Muscle layer of colon (tissue), 2 donors: ENCODE data around the gene CD82.

Experiments used
- H3K27ac ChIP-seq: one replicate; pipeline ENCODE4 v1.7.0; 2013; ENCODE audit warnings: low read depth, mild to moderate bottlenecking, low read length, moderate library complexity
- H3K27me3 ChIP-seq, 2 donors: one replicate each; pipeline ENCODE4 v1.7.0; 2013; ENCODE audit warnings: low read length in 2 of 2, mild to moderate bottlenecking in 2 of 2; ENCODE audit not compliant: insufficient read depth in 2 of 2, control insufficient read depth in 1 of 2
- H3K36me3 ChIP-seq: one replicate; pipeline ENCODE4 v1.7.0; 2013; ENCODE audit warnings: mild to moderate bottlenecking, low read length; ENCODE audit not compliant: insufficient read depth
- H3K4me1 ChIP-seq: one replicate; pipeline ENCODE4 v1.7.0; 2013; ENCODE audit warnings: mild to moderate bottlenecking, low read length; ENCODE audit not compliant: insufficient read depth
- H3K4me3 ChIP-seq, 2 donors: one replicate each; pipeline ENCODE4 v1.7.0; 2013; ENCODE audit warnings: low read length in 2 of 2, low read depth in 1 of 2, mild to moderate bottlenecking in 1 of 2, moderate library complexity in 1 of 2
- H3K9ac ChIP-seq: one replicate; pipeline ENCODE4 v1.7.0; 2013; ENCODE audit warnings: low read length
- H3K9me3 ChIP-seq: one replicate; pipeline ENCODE4 v1.7.0; 2013; ENCODE audit warnings: mild to moderate bottlenecking, low read length
- donor health status: abdominal sarcoma.
- donor health status: Adenocarcinoma of cecum.

CD82 gene

GRCh38 chr11:44572884-44573283 is 7.4 kb downstream of the CD82 start:
- H3K9ac ChIP-seq, result no peak overlapping the region
- no peaks in the 10 kb centered on the region for H3K9me3 ChIP-seq
- no peak overlapping the region for H3K27ac ChIP-seq
- H3K36me3 ChIP-seq, result no peaks in the 10 kb centered on the region
- H3K27me3 ChIP-seq, result no peaks in the 10 kb centered on the region
- peaks cover 13% of the 10 kb centered on the region for H3K4me1 ChIP-seq
- H3K4me3 ChIP-seq, result no peak overlapping the region

DNA sequence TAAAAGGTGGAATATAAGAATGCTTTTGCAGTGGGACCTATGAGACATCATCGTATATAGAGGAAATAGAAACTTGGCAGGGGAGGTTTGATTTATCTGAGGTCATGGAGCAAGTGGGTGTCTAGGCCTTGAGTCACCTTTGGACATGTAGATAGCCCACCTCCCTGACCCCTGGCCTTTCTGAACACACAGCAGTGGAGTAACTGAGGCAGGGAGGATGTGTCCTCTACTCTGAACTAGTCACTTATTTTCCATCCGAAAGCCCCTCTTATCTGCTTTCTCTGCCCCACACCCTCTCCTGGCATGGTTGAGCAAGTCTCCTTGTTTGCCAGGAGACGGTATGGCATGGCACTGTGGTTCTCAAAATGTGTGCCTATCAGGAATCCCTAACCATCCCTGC is 7.9 kb downstream of the CD82 start:
- H3K27ac ChIP-seq, result no peak overlapping the region
- no peaks in the 10 kb centered on the region for H3K36me3 ChIP-seq
- peaks cover 13% of the 10 kb centered on the region for H3K4me1 ChIP-seq
- no peak overlapping the region for H3K4me3 ChIP-seq
- no peak overlapping the region for H3K9ac ChIP-seq
- H3K27me3 ChIP-seq, result no peaks in the 10 kb centered on the region
- H3K9me3 ChIP-seq, result no peaks in the 10 kb centered on the region

DNA sequence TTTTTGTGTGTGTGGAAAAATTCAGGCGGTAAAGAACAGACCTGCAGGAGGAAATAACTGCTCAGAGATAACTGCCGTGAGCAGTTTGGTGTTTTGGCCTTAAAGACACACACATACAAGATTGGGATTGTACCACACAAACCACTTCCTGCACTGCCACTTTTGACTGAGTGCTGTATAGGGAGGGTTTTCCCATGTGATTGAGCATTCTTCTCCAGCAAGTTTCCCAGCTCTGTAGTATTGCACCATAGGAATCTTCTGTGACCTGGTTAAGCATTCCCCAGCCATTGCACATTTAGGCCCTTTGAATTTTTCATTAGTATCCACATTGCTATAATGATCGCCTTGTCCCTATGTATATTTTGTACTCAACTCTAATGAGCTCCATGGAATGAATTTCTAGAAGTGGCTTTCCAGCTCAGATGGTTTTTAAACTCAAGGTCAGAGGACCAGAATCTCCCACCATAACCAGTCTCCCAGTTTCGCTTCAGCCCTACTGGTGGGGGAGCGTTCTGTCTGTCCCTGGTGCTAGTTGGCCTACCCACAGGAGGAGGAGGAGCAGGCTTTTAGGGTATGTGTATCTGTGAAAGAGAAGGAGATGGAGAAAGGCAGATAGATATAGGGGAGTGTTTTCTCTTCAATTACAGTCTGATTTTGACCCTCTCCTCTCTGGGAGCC is 9.3 kb downstream of the CD82 start:
- no peak overlapping the region for H3K4me3 ChIP-seq
- no peak overlapping the region for H3K9ac ChIP-seq
- H3K4me1 ChIP-seq, result peaks cover under 1% of the 10 kb centered on the region
- H3K27ac ChIP-seq, result no peak overlapping the region
- H3K36me3 ChIP-seq, result no peaks in the 10 kb centered on the region
- H3K9me3 ChIP-seq, result no peaks in the 10 kb centered on the region
- H3K27me3 ChIP-seq, result no peaks in the 10 kb centered on the region

DNA sequence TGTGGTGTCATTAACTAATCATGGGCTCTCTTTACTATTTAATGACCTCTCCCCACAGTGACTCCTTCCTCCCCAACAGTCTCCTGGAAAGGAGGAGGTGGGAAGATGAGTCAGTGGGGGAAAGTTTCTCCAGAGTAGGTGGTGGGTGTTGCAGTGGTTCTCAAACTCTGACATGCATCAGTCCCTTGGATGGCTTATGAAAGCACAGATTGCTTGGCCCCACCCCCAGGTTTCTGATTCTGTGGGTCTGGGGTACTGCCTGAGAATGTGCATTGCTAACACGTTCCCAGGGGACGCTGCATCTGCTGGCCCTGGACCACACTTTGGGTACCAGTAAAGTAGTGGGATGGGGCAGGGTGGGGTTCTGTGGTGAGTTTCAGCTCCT is 9.8 kb downstream of the CD82 start:
- no peaks in the 10 kb centered on the region for H3K27me3 ChIP-seq
- H3K9ac ChIP-seq, result no peak overlapping the region
- H3K4me3 ChIP-seq, result no peak overlapping the region
- H3K27ac ChIP-seq, result no peak overlapping the region
- no peaks in the 10 kb centered on the region for H3K36me3 ChIP-seq
- H3K9me3 ChIP-seq, result no peaks in the 10 kb centered on the region
- H3K4me1 ChIP-seq, result no peaks in the 10 kb centered on the region

GRCh38 chr11:44575962-44576361 is 10.5 kb downstream of the CD82 start:
- Histone ChIP-seq H3K9ac (no peak overlapping the region), H3K36me3 (no peaks in the 10 kb centered on the region), H3K27ac (no peak overlapping the region)

GRCh38 chr11:44576656-44577055 is 11.2 kb downstream of the CD82 start:
- Histone ChIP-seq H3K36me3 (no peaks in the 10 kb centered on the region), H3K4me1 (no peaks in the 10 kb centered on the region), H3K9ac (no peak overlapping the region), H3K9me3 (no peaks in the 10 kb centered on the region), H3K4me3 (no peak overlapping the region), H3K27me3 (no peaks in the 10 kb centered on the region), H3K27ac (no peak overlapping the region)

More at GRCh38 chr11:44575962-44576361, 10.5 kb downstream of the CD82 start:
- H3K4me1 ChIP-seq, result no peaks in the 10 kb centered on the region
- no peaks in the 10 kb centered on the region for H3K9me3 ChIP-seq
- H3K4me3 ChIP-seq, result no peak overlapping the region
- no peaks in the 10 kb centered on the region for H3K27me3 ChIP-seq

DNA sequence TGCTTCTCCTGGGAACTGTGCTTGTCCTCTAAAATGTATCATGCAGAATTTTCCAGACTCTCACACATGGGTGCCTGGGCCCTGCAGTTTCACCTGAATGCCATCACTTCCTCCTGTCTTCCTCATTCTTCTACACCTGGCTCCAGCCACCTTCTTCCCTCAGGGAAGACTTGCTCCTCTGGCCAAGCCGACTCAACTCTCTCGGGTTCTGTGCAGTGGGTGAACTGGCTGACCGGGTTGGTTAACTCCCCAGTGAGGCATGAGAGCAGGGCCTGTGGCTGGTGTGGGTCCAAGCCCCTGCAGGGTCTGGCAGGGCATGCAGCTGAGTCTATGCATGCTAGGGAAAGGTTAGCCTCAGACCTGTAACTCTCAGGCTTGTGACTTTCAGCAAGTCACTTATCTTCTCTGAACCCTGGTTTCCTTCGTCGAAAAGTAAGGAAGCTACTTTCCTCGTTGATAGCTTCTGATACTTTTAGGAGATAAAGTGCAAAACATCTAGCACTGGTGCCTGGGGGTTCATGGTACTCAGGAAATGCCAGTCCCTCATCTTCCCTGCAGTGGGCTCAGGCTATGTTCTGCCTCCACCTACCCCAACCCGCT is 11.9 kb downstream of the CD82 start:
- Histone ChIP-seq H3K9ac (no peak overlapping the region), H3K27ac (no peak overlapping the region), H3K27me3 (no peaks in the 10 kb centered on the region), H3K4me1 (no peaks in the 10 kb centered on the region), H3K9me3 (no peaks in the 10 kb centered on the region), H3K4me3 (no peak overlapping the region), H3K36me3 (no peaks in the 10 kb centered on the region)

DNA sequence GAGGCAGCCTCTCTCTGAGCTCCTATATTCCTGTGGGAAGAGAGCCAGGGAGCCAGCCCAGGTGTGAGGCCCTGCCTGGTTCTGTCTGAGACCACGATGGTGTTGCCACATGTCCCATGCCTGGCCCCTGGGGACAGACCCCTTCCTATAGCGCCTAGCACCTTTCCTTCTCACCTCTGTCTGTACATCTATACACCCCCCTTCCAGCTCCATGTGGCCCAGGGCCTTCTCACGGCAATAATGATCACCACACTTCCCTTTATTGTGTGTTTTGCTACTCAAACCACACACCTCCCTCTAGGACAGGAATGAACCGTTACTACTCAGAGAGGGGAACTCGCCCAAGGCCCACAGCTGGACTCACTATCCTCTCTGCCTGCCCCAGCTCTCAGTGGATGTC is 12.8 kb downstream of the CD82 start:
- Histone ChIP-seq H3K4me1 (no peaks in the 10 kb centered on the region), H3K27ac (no peak overlapping the region), H3K27me3 (no peaks in the 10 kb centered on the region), H3K9ac (no peak overlapping the region), H3K9me3 (no peaks in the 10 kb centered on the region), H3K4me3 (no peak overlapping the region), H3K36me3 (no peaks in the 10 kb centered on the region)

GRCh38 chr11:44579302-44579761 is 13.9 kb downstream of the CD82 start:
- no peak overlapping the region for H3K27ac ChIP-seq
- no peaks in the 10 kb centered on the region for H3K36me3 ChIP-seq
- H3K4me1 ChIP-seq, result peaks cover 2% of the 10 kb centered on the region
- H3K27me3 ChIP-seq, result no peaks in the 10 kb centered on the region
- no peaks in the 10 kb centered on the region for H3K9me3 ChIP-seq
- no peak overlapping the region for H3K9ac ChIP-seq
- H3K4me3 ChIP-seq, result no peak overlapping the region

- Histone ChIP-seq H3K9me3 (no peaks in the 10 kb centered on the region), H3K27ac (no peak overlapping the region), H3K36me3 (no peaks in the 10 kb centered on the region), H3K4me3 (no peak overlapping the region), H3K9ac (no peak overlapping the region), H3K4me1 (peaks cover 15% of the 10 kb centered on the region), H3K27me3 (no peaks in the 10 kb centered on the region)
Measured at GRCh38 chr11:44580701-44581100, 15.2 kb downstream of the CD82 start.

GRCh38 chr11:44581246-44581645 is 15.8 kb downstream of the CD82 start:
- Histone ChIP-seq H3K36me3 (no peaks in the 10 kb centered on the region), H3K4me1 (peaks cover 17% of the 10 kb centered on the region)

More at GRCh38 chr11:44581246-44581645, 15.8 kb downstream of the CD82 start:
- no peak overlapping the region for H3K27ac ChIP-seq
- H3K27me3 ChIP-seq, result no peaks in the 10 kb centered on the region
- H3K9me3 ChIP-seq, result no peaks in the 10 kb centered on the region
- H3K4me3 ChIP-seq, result no peak overlapping the region
- no peak overlapping the region for H3K9ac ChIP-seq
